GM12878 (cell line): ENCODE results near the gene PI4KA.

ENCODE experiments used
- ATF7 ChIP-seq: fragments of 450-650 bp; IDR thresholded peaks from 2 replicates; pipeline ENCODE4 v1.6.1; 2016; ENCODE audit warnings: low read depth, mild to moderate bottlenecking
- CTCF ChIP-seq, 3 experiments: IDR thresholded peaks in 2 of 3; conservative IDR thresholded peaks in 1 of 3; 2 replicates each; pipeline ENCODE4 v1.5.1; 2011; ENCODE audit warnings: low read depth in 3 of 3, low read length in 3 of 3, mild to moderate bottlenecking in 3 of 3, control low read depth in 2 of 3, moderate library complexity in 2 of 3, inconsistent platforms in 1 of 3, mixed read lengths in 1 of 3; ENCODE audit not compliant: control insufficient read depth in 2 of 3, insufficient read depth in 1 of 3; ENCODE audit errors: extremely low read depth in 1 of 3
- ESRRA ChIP-seq: IDR thresholded peaks from 2 replicates; pipeline ENCODE4 v1.6.1; 2012; ENCODE audit warnings: mild to moderate bottlenecking, low read length, improper control_type of control experiment
- EZH2 ChIP-seq: IDR thresholded peaks from 2 replicates; pipeline ENCODE4 v1.6.1; 2012; ENCODE audit warnings: low read depth, mild to moderate bottlenecking, control low read depth, inconsistent platforms, low read length, borderline replicate concordance; ENCODE audit not compliant: control insufficient read depth
- MAX ChIP-seq: IDR thresholded peaks from 2 replicates; pipeline ENCODE4 v1.6.1; 2012; ENCODE audit warnings: low read depth, low read length, improper control_type of control experiment
- POLR2A ChIP-seq: IDR thresholded peaks from 2 replicates; pipeline ENCODE4 v1.6.1; 2011; ENCODE audit warnings: low read depth, mild to moderate bottlenecking, low read length
- RFX5 ChIP-seq: IDR thresholded peaks from 2 replicates; pipeline ENCODE4 v1.6.1; 2011; ENCODE audit warnings: low read depth, low read length, improper control_type of control experiment
- TBL1XR1 ChIP-seq: IDR thresholded peaks from 2 replicates; pipeline ENCODE4 v1.6.1; 2012; ENCODE audit warnings: low read depth, low read length, improper control_type of control experiment
- ZNF217 ChIP-seq: fragments of 450-650 bp; IDR thresholded peaks from 2 replicates; pipeline ENCODE4 v1.6.1; 2017; ENCODE audit warnings: antibody characterized with exemption, mild to moderate bottlenecking
- ZNF274 ChIP-seq: IDR thresholded peaks from one replicate; pipeline ENCODE4 v1.8.0; 2011; ENCODE audit not compliant: insufficient read length, insufficient read depth

GRCh38 chr22:20747223-20747622 lies 111.4 kb downstream of the PI4KA start:
- TF ChIP-seq ATF7 (no peak), CTCF (IDR thresholded peaks at IDR 0.05 in 2 of 3, conservative IDR thresholded peaks at IDR 0.05 in 1 of 3; ENCODE audit: control insufficient read depth in 2 of 3, extremely low read depth in 1 of 3, insufficient read depth in 1 of 3, low read depth in 3 of 3, low read length in 3 of 3) (no peak), ZNF274 (no peak), POLR2A (no peak), ESRRA (no peak), MAX (no peak), EZH2 (no peak), ZNF217 (no peak), RFX5 (no peak), TBL1XR1 (no peak)
